Tibial nerve (tissue), 4 donors: Measurements from ENCODE around the gene ARHGAP26. TPM values are rescaled to one million over a fixed set of nuclear protein-coding genes. Genes with fewer than 3 reads are reported as not detected.

Source experiments
- DNase-seq, 2 donors: peaks; one replicate each; pipeline ENCODE4 v3.0.0-alpha.2; 2019; ENCODE audit warnings: low spot score in 2 of 2
- H3K27ac ChIP-seq, 4 donors: fragments of 200-600 bp; sonication (generic) in 3 of 4; one replicate each; pipeline ENCODE4 v1.5.1; 2017 to 2019; ENCODE audit warnings: mild to moderate bottlenecking in 1 of 4
- H3K27me3 ChIP-seq, 2 donors: fragments of 200-600 bp; sonication (generic) in 1 of 2; one replicate each; pipeline versions ENCODE4 v1.5.1 to v1.6.0; 2017 to 2019
- H3K36me3 ChIP-seq, 3 donors: fragments of 200-600 bp; sonication (generic); one replicate each; pipeline ENCODE4 v1.5.1; 2018 to 2019
- H3K4me1 ChIP-seq, 4 donors: fragments of 200-600 bp; sonication (generic) in 3 of 4; one replicate each; pipeline ENCODE4 v1.5.1; 2017 to 2019
- H3K4me3 ChIP-seq, 4 donors: fragments of 200-600 bp; sonication (generic) in 3 of 4; one replicate each; pipeline ENCODE4 v1.5.1; 2017 to 2019; ENCODE audit warnings: mild to moderate bottlenecking in 1 of 4, moderate library complexity in 1 of 4
- H3K9me3 ChIP-seq, 4 donors: fragments of 200-600 bp; sonication (generic) in 3 of 4; one replicate each; pipeline ENCODE4 v1.5.1; 2017 to 2019
- EP300 ChIP-seq, 2 donors: sonication (generic); formaldehyde crosslinking; IDR thresholded peaks; one replicate each; pipeline ENCODE4 v1.6.1; 2017; ENCODE audit warnings: antibody characterized with exemption in 2 of 2, mild to moderate bottlenecking in 1 of 2
- POLR2A ChIP-seq, 2 donors: fragments of 450-650 bp; IDR thresholded peaks; one replicate each; pipeline ENCODE4 v1.6.1; 2017; ENCODE audit warnings: antibody characterized with exemption in 2 of 2, mild to moderate bottlenecking in 2 of 2, moderate library complexity in 2 of 2
- WGBS, 2 donors: methylation state at CpG; one replicate each; pipeline ENCODE4 v1.1.5; 2018; 5-methylcytosine and 5-hydroxymethylcytosine counted together
- total RNA-seq, 4 donors: library from RNA; depleted of rRNA; stranded (reverse); fragments of >200 nt; gene quantifications; one replicate each; pipeline ENCODE4 v1.1.0, GENCODE V29; 2016
- TF ChIP-seq, protein P1 (sequence below), 5 experiments: fragments of 200-600 bp in 3 of 5; fragments of 450-650 bp in 2 of 5; sonication (generic) in 3 of 5; IDR thresholded peaks; one replicate each; pipeline ENCODE4 v1.5.1; 2016 to 2019; ENCODE audit warnings: antibody characterized with exemption in 5 of 5, mild to moderate bottlenecking in 3 of 5, moderate library complexity in 2 of 5

Gene ARHGAP26
- total RNA-seq, 4 donors from 2014 or later, result 33.7 to 77.8 (median 57.8) TPM

- Histone ChIP-seq H3K9me3 (no peaks in the 10 kb centered on the region), H3K27ac (peak overlapping the region in 2 of 4 donors; percentile 57 to 62), H3K36me3 (no peaks in the 10 kb centered on the region), H3K4me3 (no peak overlapping the region), H3K4me1 (peaks cover 0 to 94% (median 52%) of the 10 kb centered on the region in 4 donors), H3K27me3 (no peaks in the 10 kb centered on the region)
- no peak for DNase-seq
- WGBS, 2 donors, result 52 to 64% methylated on average over 6 of the region's 6 CpGs
- no peak for TF ChIP-seq POLR2A (IDR thresholded peaks at IDR 0.05)
Observed at GRCh38 chr5:142810743-142811290, 40.6 kb downstream of the ARHGAP26 start.

- H3K4me3 ChIP-seq, result no peak overlapping the region
- peak overlapping the region in 1 of 4 donors; percentile 22 for H3K27ac ChIP-seq
- H3K9me3 ChIP-seq, result no peaks in the 10 kb centered on the region
- WGBS, 2 donors, result 77 to 85% methylated on average over 10 of the region's 10 CpGs
- H3K36me3 ChIP-seq, result no peaks in the 10 kb centered on the region
- H3K4me1 ChIP-seq, result peaks cover 0 to 96% (median 56%) of the 10 kb centered on the region in 4 donors
- TF ChIP-seq EP300 (IDR thresholded peaks at IDR 0.05) (no peak), POLR2A (IDR thresholded peaks at IDR 0.05) (no peak)
- TF ChIP-seq, protein P1, sequence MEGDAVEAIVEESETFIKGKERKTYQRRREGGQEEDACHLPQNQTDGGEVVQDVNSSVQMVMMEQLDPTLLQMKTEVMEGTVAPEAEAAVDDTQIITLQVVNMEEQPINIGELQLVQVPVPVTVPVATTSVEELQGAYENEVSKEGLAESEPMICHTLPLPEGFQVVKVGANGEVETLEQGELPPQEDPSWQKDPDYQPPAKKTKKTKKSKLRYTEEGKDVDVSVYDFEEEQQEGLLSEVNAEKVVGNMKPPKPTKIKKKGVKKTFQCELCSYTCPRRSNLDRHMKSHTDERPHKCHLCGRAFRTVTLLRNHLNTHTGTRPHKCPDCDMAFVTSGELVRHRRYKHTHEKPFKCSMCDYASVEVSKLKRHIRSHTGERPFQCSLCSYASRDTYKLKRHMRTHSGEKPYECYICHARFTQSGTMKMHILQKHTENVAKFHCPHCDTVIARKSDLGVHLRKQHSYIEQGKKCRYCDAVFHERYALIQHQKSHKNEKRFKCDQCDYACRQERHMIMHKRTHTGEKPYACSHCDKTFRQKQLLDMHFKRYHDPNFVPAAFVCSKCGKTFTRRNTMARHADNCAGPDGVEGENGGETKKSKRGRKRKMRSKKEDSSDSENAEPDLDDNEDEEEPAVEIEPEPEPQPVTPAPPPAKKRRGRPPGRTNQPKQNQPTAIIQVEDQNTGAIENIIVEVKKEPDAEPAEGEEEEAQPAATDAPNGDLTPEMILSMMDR (IDR thresholded peaks at IDR 0.05), result no peak
- DNase-seq, result no peak
- no peaks in the 10 kb centered on the region for H3K27me3 ChIP-seq
Observed at GRCh38 chr5:142811866-142812557, 41.8 kb downstream of the ARHGAP26 start.

GRCh38 chr5:142813220-142813619 is 43.0 kb downstream of the ARHGAP26 start:
- no peak for TF ChIP-seq EP300 (IDR thresholded peaks at IDR 0.05)
- TF ChIP-seq POLR2A (IDR thresholded peaks at IDR 0.05), result no peak
- TF ChIP-seq, protein P1 (IDR thresholded peaks at IDR 0.05), result no peak
- H3K27me3 ChIP-seq, result no peaks in the 10 kb centered on the region
- H3K27ac ChIP-seq, result peak overlapping the region in 3 of 4 donors; percentile 47 to 83 (median 76)
- peaks cover 0 to 97% (median 60%) of the 10 kb centered on the region in 4 donors for H3K4me1 ChIP-seq
- H3K9me3 ChIP-seq, result no peaks in the 10 kb centered on the region
- no peak overlapping the region for H3K4me3 ChIP-seq
- H3K36me3 ChIP-seq, result no peaks in the 10 kb centered on the region
- DNase-seq, result no peak
- 88 to 94% methylated on average over 3 of the region's 3 CpGs for WGBS, 2 donors

DNA sequence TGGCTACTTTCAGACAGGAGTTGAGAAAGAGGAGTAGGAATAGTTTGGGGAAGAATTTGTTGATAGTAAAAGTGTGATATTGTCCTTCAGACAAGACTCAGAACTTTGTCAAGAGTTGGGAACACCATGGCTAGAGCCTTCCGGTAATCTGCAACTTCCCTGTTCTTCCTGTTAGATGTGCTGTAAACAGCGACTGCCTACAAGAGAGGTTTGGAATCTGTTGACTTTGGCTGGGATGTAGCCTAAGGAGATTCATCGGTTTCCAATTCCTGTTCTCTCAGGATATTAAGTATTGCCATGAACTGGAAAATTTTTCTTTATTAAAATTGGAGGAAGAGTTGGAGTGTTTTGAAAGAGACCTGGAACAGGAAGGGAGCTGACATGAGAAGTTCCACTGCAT is 43.9 kb downstream of the ARHGAP26 start:
- no peak overlapping the region for H3K4me3 ChIP-seq
- H3K4me1 ChIP-seq, result peaks cover 0 to 97% (median 61%) of the 10 kb centered on the region in 4 donors
- no peak for TF ChIP-seq POLR2A (IDR thresholded peaks at IDR 0.05)
- TF ChIP-seq EP300 (IDR thresholded peaks at IDR 0.05), result peak in 1 of 2 donors; percentile 86
- H3K27me3 ChIP-seq, result no peaks in the 10 kb centered on the region
- no peaks in the 10 kb centered on the region for H3K9me3 ChIP-seq
- 56% methylated on average over 3 of the region's 3 CpGs for WGBS, 2 donors
- DNase-seq, result peak in 1 of 2 donors; percentile 39
- H3K27ac ChIP-seq, result peak overlapping the region; percentile 17 to 83 (median 62)
- no peaks in the 10 kb centered on the region for H3K36me3 ChIP-seq

DNA sequence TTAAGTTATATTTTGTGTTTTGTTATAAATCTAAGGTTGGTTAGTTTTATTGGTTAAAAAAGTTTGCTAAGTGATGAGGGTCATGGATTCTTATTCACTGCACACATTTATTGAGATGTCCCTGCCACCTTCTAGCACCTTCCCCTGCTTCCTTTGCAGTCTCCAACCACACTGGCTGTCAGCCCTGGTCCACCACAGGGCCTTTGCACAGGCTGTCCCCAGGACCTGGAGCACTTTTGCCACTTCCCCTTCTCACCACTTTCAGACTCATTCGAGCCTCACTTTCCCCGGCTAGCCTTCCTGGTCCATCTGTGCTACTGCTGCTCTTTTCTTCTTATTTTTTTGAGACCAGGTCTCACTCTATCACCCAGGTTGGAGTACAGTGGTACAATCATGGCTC is 45.3 kb downstream of the ARHGAP26 start:
- Histone ChIP-seq H3K27me3 (no peaks in the 10 kb centered on the region), H3K36me3 (no peaks in the 10 kb centered on the region), H3K4me1 (peaks cover 0 to 93% (median 56%) of the 10 kb centered on the region in 4 donors), H3K9me3 (no peaks in the 10 kb centered on the region), H3K4me3 (no peak overlapping the region), H3K27ac (peak overlapping the region in 1 of 4 donors; percentile 81)
- TF ChIP-seq EP300 (IDR thresholded peaks at IDR 0.05), result no peak
- TF ChIP-seq POLR2A (IDR thresholded peaks at IDR 0.05), result no peak
- TF ChIP-seq, protein P1 (IDR thresholded peaks at IDR 0.05), result no peak
- 91 to 92% methylated on average over 2 of the region's 2 CpGs for WGBS, 2 donors
- DNase-seq, result no peak
